ENCODE measurements around the gene EDC4. TPM values are rescaled to one million over a fixed set of nuclear protein-coding genes. Genes with fewer than 3 reads are reported as not detected.

Gene EDC4
- total RNA-seq, 1 donor from 2014 or later, result 48.8 TPM

DNA sequence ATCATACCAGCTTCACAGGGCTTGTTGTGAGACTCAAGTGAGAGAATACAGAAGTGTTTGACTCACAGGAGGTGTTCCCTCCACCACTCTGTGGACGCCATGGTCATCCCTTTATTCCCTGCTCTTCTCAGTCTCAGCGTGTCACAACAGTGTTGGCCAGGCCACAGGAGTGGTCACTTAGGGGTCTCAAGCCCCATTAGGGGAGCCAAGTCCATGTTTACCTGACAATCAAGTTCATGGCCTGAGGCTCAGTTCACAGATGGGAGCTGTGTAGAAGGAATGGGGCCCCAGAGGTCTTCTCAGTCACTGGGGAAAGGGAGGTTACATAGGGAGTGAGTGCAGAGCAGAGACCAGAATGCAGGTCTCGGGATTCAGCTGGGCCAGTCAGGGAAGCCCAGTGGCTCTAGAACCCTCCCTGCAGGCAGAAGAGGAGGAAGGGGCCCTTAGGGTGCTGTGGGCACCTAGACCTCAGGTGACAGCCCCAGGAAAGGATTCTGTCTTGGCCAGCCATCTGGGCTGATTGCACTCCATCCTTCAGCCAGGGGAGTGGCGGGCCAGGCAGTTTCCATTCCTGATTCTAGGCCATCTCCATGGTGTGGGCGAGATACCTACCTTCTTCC lies 15.8 kb upstream of the EDC4 start:
- Histone ChIP-seq H3K27me3 (no peaks in the 10 kb centered on the region), H3K36me3 (peaks cover 11% of the 10 kb centered on the region), H3K4me3 (no peak overlapping the region), H3K27ac (peak overlapping the region; percentile 89), H3K4me1 (peaks cover 20% of the 10 kb centered on the region), H3K9me3 (no peaks in the 10 kb centered on the region)
- DNase-seq, result no peak
- intact Hi-C loops (cut with DNase I), result no loop called here
- TF ChIP-seq, protein P1, sequence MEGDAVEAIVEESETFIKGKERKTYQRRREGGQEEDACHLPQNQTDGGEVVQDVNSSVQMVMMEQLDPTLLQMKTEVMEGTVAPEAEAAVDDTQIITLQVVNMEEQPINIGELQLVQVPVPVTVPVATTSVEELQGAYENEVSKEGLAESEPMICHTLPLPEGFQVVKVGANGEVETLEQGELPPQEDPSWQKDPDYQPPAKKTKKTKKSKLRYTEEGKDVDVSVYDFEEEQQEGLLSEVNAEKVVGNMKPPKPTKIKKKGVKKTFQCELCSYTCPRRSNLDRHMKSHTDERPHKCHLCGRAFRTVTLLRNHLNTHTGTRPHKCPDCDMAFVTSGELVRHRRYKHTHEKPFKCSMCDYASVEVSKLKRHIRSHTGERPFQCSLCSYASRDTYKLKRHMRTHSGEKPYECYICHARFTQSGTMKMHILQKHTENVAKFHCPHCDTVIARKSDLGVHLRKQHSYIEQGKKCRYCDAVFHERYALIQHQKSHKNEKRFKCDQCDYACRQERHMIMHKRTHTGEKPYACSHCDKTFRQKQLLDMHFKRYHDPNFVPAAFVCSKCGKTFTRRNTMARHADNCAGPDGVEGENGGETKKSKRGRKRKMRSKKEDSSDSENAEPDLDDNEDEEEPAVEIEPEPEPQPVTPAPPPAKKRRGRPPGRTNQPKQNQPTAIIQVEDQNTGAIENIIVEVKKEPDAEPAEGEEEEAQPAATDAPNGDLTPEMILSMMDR (IDR thresholded peaks at IDR 0.05), result no peak
- no peak for ATAC-seq

DNA sequence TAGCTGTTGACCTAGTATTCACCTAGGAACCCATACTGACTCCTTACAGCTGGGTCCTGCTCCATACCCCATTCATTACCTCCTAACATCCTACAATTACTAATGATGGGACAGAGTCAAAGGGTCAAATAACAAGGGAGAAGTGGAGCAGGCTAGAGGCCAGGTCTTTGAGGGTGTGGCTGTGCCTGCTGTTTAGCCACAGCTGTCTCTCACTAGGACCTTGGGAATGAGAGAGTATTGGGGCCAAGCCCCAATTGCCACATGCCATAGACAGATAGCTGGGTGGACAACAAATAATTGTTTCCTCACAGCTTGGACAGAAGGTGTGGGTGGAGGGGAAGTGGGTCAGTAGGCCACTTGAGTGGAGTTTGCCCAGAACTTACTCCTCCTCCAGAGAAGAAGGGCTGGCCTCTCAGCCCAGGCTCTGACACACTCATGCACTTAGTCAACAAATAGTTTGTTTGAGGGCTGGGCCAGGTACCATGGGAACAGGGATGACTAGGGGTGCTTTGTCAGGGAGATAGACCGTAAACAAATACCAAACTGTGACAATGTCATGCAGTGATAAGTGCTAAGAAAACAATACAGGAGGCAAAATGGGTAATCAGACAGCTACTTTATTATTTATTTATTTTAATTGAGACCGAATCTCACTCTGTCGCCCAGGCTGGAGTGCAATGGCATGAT lies 15.2 kb upstream of the EDC4 start:
- Histone ChIP-seq H3K4me3 (no peak overlapping the region), H3K36me3 (peaks cover 11% of the 10 kb centered on the region), H3K9me3 (no peaks in the 10 kb centered on the region), H3K27ac (peak overlapping the region; percentile 89), H3K27me3 (no peaks in the 10 kb centered on the region), H3K4me1 (peaks cover 20% of the 10 kb centered on the region)
- TF ChIP-seq, protein P1 (IDR thresholded peaks at IDR 0.05), result no peak
- ATAC-seq (peak; percentile 97), DNase-seq (peak; percentile 84)
- intact Hi-C loops (cut with DNase I), result no loop called here

DNA sequence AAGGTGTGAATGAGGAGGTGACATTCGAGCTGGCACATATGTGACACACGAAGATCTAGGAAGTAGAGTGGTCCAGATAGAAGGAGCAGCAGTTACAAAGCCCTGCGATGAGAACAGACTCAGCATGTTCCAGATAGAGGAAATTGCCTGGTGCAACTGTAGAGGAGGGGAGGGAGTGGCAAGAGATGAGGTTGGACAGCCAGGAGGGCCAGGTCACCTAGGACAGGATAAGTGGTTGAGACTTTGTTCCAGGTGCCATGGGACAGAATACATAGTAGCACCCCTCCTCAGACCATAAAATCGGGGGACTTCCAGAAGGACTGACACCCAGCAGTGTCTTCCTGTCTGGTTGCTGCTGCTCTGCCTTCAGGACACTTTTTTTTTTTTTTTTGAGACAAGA lies 14.4 kb upstream of the EDC4 start:
- Histone ChIP-seq H3K27ac (peak overlapping the region; percentile 89), H3K4me1 (peaks cover 22% of the 10 kb centered on the region), H3K36me3 (peaks cover 11% of the 10 kb centered on the region), H3K9me3 (no peaks in the 10 kb centered on the region), H3K4me3 (no peak overlapping the region), H3K27me3 (no peaks in the 10 kb centered on the region)
- DNase-seq (no peak), ATAC-seq (peak; percentile 43)
- intact Hi-C loops (cut with DNase I), result no loop called here
- TF ChIP-seq, protein P1 (IDR thresholded peaks at IDR 0.05), result no peak

DNA sequence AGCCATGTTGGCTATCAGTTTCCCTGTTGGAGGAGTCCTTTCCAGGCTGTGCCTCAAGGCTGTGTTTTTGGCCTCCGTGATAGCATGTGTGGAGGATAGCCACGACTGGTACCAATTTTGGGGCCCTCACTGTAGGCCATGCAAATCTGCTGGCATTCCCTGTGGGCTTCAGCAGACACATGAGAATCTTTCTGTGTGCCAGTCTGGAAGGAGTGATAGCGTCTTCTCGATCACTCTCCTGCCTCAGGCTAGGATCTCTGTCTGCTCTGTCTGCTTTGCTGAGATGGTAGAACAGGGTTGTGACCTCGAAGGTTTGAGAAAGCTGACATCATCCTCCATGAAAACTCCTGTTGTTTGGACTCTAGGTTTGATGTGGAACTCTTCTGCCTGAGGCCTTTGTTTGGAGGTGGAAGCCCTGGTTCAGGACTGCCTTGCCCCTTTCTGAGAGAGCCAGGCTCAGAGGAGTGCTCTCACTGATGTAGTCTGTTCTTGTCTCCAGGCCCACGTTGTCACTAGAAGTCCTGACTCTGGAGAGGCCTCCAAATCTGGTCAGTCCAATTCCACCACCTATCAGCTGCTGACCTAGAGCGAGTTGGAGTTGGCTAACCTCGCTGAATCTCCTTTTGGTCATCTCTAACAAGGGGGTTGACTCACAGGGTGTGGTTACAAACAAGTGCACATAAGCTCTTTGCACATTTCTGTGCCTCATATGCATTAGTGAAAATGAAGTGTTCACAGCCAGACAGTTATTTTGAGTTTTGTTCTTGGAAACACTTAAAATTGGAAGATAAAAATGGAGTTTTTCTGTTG lies 12.1 kb upstream of the EDC4 start:
- DNase-seq (no peak), ATAC-seq (no peak)
- H3K36me3 ChIP-seq, result peaks cover 19% of the 10 kb centered on the region
- intact Hi-C loops (cut with DNase I), result no loop called here
- H3K4me3 ChIP-seq, result no peak overlapping the region
- TF ChIP-seq, protein P1 (IDR thresholded peaks at IDR 0.05), result no peak
- H3K4me1 ChIP-seq, result peaks cover 25% of the 10 kb centered on the region
- no peaks in the 10 kb centered on the region for H3K27me3 ChIP-seq
- H3K9me3 ChIP-seq, result no peaks in the 10 kb centered on the region
- H3K27ac ChIP-seq, result no peak overlapping the region

- intact Hi-C loops (cut with DNase I), result no loop called here
- Histone ChIP-seq H3K27me3 (no peaks in the 10 kb centered on the region), H3K27ac (no peak overlapping the region), H3K9me3 (no peaks in the 10 kb centered on the region), H3K36me3 (peaks cover 30% of the 10 kb centered on the region), H3K4me1 (peaks cover 21% of the 10 kb centered on the region), H3K4me3 (no peak overlapping the region)
- DNase-seq (no peak), ATAC-seq (no peak)
- TF ChIP-seq, protein P1 (IDR thresholded peaks at IDR 0.05), result no peak
Measured at GRCh38 chr16:67861877-67862276, 11.0 kb upstream of the EDC4 start.
